ENCODE data around the gene NDOR1.
A peak's percentile ranks its signal among the peaks of the same experiment; 100 is the strongest.

NDOR1 gene

GRCh38 chr9:137225699-137226331 is 20.3 kb downstream of the NDOR1 start:
- Histone ChIP-seq H4K5ac (ENCODE audit: low read length) (no peak overlapping the region), H3K18ac (ENCODE audit: low read length) (no peak overlapping the region), H3K23ac (ENCODE audit: low read length) (no peak overlapping the region), H3K36me3 (ENCODE audit: control insufficient read depth, insufficient read depth, low read length) (no peaks in the 10 kb centered on the region), H3K4me1 (ENCODE audit: control insufficient read depth, low read depth, low read length) (no peaks in the 10 kb centered on the region), H3K4me2 (ENCODE audit: low read length) (no peak overlapping the region), H3K79me2 (ENCODE audit: control insufficient read depth, insufficient read depth, low read length) (no peaks in the 10 kb centered on the region), H3K56ac (ENCODE audit: low read length) (no peak overlapping the region), H3K27ac (ENCODE audit: low read depth, low read length) (no peak overlapping the region), H2BK15ac (replicated peaks; ENCODE audit: low read depth) (no peak overlapping the region), H3K4me3 (ENCODE audit: low read length) (no peak overlapping the region), H4K8ac (ENCODE audit: low read depth, low read length) (no peak overlapping the region), H2BK120ac (ENCODE audit: low read depth, low read length) (no peak overlapping the region), H3K27me3 (ENCODE audit: insufficient read depth, low read length, poor library complexity) (peaks cover 2% of the 10 kb centered on the region), H3K9ac (ENCODE audit: low read length) (no peak overlapping the region), H2BK5ac (ENCODE audit: low read length) (no peak overlapping the region), H3K4ac (ENCODE audit: low read depth, low read length) (no peak overlapping the region), H3K79me1 (ENCODE audit: low read length) (no peaks in the 10 kb centered on the region), H2AK5ac (ENCODE audit: low read length) (no peak overlapping the region)
- WGBS (ENCODE audit: extremely low coverage, insufficient coverage, low lambda C conversion rate) = no CpG with 5 or more reads among the region's 21 CpGs
- no peak for DNase-seq

GRCh38 chr9:137226338-137227053 is 21.0 kb downstream of the NDOR1 start:
- Histone ChIP-seq H2AK5ac (ENCODE audit: low read length) (no peak overlapping the region), H3K23ac (ENCODE audit: low read length) (no peak overlapping the region), H3K4me1 (ENCODE audit: control insufficient read depth, low read depth, low read length) (no peaks in the 10 kb centered on the region), H4K5ac (ENCODE audit: low read length) (no peak overlapping the region), H3K9ac (ENCODE audit: low read length) (no peak overlapping the region), H3K4ac (ENCODE audit: low read depth, low read length) (no peak overlapping the region), H3K4me2 (ENCODE audit: low read length) (no peak overlapping the region), H4K8ac (ENCODE audit: low read depth, low read length) (no peak overlapping the region), H3K79me1 (ENCODE audit: low read length) (no peaks in the 10 kb centered on the region), H3K27me3 (ENCODE audit: insufficient read depth, low read length, poor library complexity) (peaks cover 2% of the 10 kb centered on the region), H3K79me2 (ENCODE audit: control insufficient read depth, insufficient read depth, low read length) (no peaks in the 10 kb centered on the region), H3K36me3 (ENCODE audit: control insufficient read depth, insufficient read depth, low read length) (no peaks in the 10 kb centered on the region), H2BK15ac (replicated peaks; ENCODE audit: low read depth) (no peak overlapping the region), H3K18ac (ENCODE audit: low read length) (no peak overlapping the region), H2BK120ac (ENCODE audit: low read depth, low read length) (no peak overlapping the region), H3K27ac (ENCODE audit: low read depth, low read length) (no peak overlapping the region), H2BK5ac (ENCODE audit: low read length) (no peak overlapping the region), H3K4me3 (ENCODE audit: low read length) (no peak overlapping the region), H3K56ac (ENCODE audit: low read length) (no peak overlapping the region)
- no peak for DNase-seq
- no CpG with 5 or more reads among the region's 18 CpGs for WGBS (ENCODE audit: extremely low coverage, insufficient coverage, low lambda C conversion rate)

DNA sequence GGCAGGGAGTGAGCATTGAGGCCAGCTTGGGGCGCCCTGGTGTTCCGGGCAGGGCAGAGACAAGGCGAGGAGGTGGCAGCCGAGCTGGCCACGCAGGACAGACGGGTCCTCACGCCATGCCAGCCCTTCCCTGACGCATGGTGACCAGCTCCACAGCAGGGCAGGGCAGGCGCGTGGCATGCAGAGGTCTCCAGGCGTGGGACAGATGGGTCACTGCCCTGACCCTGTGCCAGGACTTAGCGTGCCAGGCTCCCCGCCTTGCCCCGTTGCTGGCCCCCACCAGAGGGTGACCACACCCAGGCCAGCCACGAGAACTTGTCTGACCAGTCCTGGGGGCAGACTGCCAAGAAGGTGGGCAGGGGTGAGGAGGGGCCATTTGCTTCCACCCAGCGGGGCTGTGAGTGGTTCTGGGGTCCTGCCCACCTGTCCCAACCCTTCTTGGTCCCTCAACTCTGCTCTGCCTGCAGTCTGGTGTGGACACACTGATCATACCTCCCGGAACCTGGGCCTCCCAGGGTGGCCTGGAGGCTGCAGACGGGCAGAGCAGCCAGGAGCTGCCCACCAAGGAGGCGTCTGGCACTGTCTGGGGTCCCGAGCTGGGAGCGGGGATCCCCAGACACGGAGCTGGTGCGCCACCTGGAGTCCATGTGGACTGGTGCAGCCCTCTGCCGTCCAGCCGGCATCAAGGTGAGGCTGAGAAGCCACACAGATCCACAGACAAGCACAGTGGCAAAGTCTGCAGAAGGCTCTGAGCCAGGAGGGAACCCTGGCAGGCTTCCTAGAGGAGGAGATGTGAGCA is 21.8 kb downstream of the NDOR1 start, which contains the start of gene RNF224:
TSS of gene RNF224 (plus strand) at position 449 of the 799 bp plus-strand sequence. CDS start 834 bp downstream, outside the sequence.
- H3K4me3 ChIP-seq (ENCODE audit: low read length) = no peak within 1 kb of the TSS
- H4K5ac ChIP-seq (ENCODE audit: low read length) = no peak within 1 kb of the TSS
- H3K79me1 ChIP-seq (ENCODE audit: low read length) = no peaks in the 10 kb centered on the region
- H2BK15ac ChIP-seq (replicated peaks; ENCODE audit: low read depth) = no peak within 1 kb of the TSS
- H2BK120ac ChIP-seq (ENCODE audit: low read depth, low read length) = no peak within 1 kb of the TSS
- H3K27ac ChIP-seq (ENCODE audit: low read depth, low read length) = no peak within 1 kb of the TSS
- H3K79me2 ChIP-seq (ENCODE audit: control insufficient read depth, insufficient read depth, low read length) = no peaks in the 10 kb centered on the region
- H3K23ac ChIP-seq (ENCODE audit: low read length) = no peak within 1 kb of the TSS
- no CpG with 5 or more reads among the region's 25 CpGs for WGBS (ENCODE audit: extremely low coverage, insufficient coverage, low lambda C conversion rate)
- no peak within 1 kb of the TSS for H2AK5ac ChIP-seq (ENCODE audit: low read length)
- H4K8ac ChIP-seq (ENCODE audit: low read depth, low read length) = no peak within 1 kb of the TSS
- no peak within 1 kb of the TSS for H3K9ac ChIP-seq (ENCODE audit: low read length)
- H3K4ac ChIP-seq (ENCODE audit: low read depth, low read length) = no peak within 1 kb of the TSS
- H3K36me3 ChIP-seq (ENCODE audit: control insufficient read depth, insufficient read depth, low read length) = no peaks in the 10 kb centered on the region
- peaks cover under 1% of the 10 kb centered on the region for H3K27me3 ChIP-seq (ENCODE audit: insufficient read depth, low read length, poor library complexity)
- H3K4me1 ChIP-seq (ENCODE audit: control insufficient read depth, low read depth, low read length) = no peaks in the 10 kb centered on the region
- no peak within 1 kb of the TSS for H3K4me2 ChIP-seq (ENCODE audit: low read length)
- H2BK5ac ChIP-seq (ENCODE audit: low read length) = no peak within 1 kb of the TSS
- H3K18ac ChIP-seq (ENCODE audit: low read length) = no peak within 1 kb of the TSS
- DNase-seq = peak; percentile 85
- H3K56ac ChIP-seq (ENCODE audit: low read length) = peak within 1 kb of the TSS; percentile 37

GRCh38 chr9:137227853-137228505 is 22.5 kb downstream of the NDOR1 start:
- H3K36me3 ChIP-seq (ENCODE audit: control insufficient read depth, insufficient read depth, low read length) = no peaks in the 10 kb centered on the region
- H2BK120ac ChIP-seq (ENCODE audit: low read depth, low read length) = no peak overlapping the region
- no peak for DNase-seq
- no peak overlapping the region for H3K4ac ChIP-seq (ENCODE audit: low read depth, low read length)
- no peak overlapping the region for H3K4me2 ChIP-seq (ENCODE audit: low read length)
- no peak overlapping the region for H2AK5ac ChIP-seq (ENCODE audit: low read length)
- no peak overlapping the region for H2BK15ac ChIP-seq (replicated peaks; ENCODE audit: low read depth)
- H3K23ac ChIP-seq (ENCODE audit: low read length) = no peak overlapping the region
- no peak overlapping the region for H3K56ac ChIP-seq (ENCODE audit: low read length)
- H3K79me2 ChIP-seq (ENCODE audit: control insufficient read depth, insufficient read depth, low read length) = no peaks in the 10 kb centered on the region
- no peak overlapping the region for H2BK5ac ChIP-seq (ENCODE audit: low read length)
- H3K79me1 ChIP-seq (ENCODE audit: low read length) = no peaks in the 10 kb centered on the region
- H3K27me3 ChIP-seq (ENCODE audit: insufficient read depth, low read length, poor library complexity) = no peaks in the 10 kb centered on the region
- no peak overlapping the region for H4K8ac ChIP-seq (ENCODE audit: low read depth, low read length)
- no peak overlapping the region for H3K9ac ChIP-seq (ENCODE audit: low read length)
- no peak overlapping the region for H3K4me3 ChIP-seq (ENCODE audit: low read length)
- H3K18ac ChIP-seq (ENCODE audit: low read length) = no peak overlapping the region
- WGBS (ENCODE audit: extremely low coverage, insufficient coverage, low lambda C conversion rate) = no CpG with 5 or more reads among the region's 18 CpGs
- no peaks in the 10 kb centered on the region for H3K4me1 ChIP-seq (ENCODE audit: control insufficient read depth, low read depth, low read length)
- H4K5ac ChIP-seq (ENCODE audit: low read length) = no peak overlapping the region
- H3K27ac ChIP-seq (ENCODE audit: low read depth, low read length) = no peak overlapping the region

DNA sequence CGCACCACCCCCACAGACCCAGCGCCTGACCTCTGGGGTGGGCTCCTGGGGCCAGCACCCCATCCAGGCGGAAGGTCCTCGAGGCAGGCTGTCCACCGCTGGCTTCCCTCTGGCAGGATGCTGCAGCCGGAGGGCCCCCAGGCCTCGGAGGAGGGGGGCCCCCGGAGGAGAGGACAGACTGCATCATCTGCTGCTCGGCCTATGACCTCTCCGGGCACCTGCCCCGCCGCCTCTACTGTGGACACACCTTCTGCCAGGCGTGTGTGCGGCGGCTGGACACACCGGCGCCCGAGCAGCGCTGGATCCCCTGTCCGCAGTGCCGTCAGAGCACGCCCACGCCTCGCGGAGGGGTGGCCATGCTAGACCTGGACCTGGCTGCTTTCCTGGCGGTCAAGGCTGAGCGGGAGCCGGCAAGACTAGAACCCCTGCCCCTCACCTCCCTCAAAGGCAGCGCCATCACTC is 23.0 kb downstream of the NDOR1 start:
- no peak overlapping the region for H2BK120ac ChIP-seq (ENCODE audit: low read depth, low read length)
- no peak overlapping the region for H4K8ac ChIP-seq (ENCODE audit: low read depth, low read length)
- H3K4me3 ChIP-seq (ENCODE audit: low read length) = no peak overlapping the region
- no peak overlapping the region for H3K9ac ChIP-seq (ENCODE audit: low read length)
- WGBS (ENCODE audit: extremely low coverage, insufficient coverage, low lambda C conversion rate) = no CpG with 5 or more reads among the region's 29 CpGs
- no peak overlapping the region for H3K4me2 ChIP-seq (ENCODE audit: low read length)
- H3K18ac ChIP-seq (ENCODE audit: low read length) = no peak overlapping the region
- no peaks in the 10 kb centered on the region for H3K36me3 ChIP-seq (ENCODE audit: control insufficient read depth, insufficient read depth, low read length)
- H4K5ac ChIP-seq (ENCODE audit: low read length) = no peak overlapping the region
- no peak for DNase-seq
- H3K56ac ChIP-seq (ENCODE audit: low read length) = no peak overlapping the region
- no peaks in the 10 kb centered on the region for H3K79me1 ChIP-seq (ENCODE audit: low read length)
- H3K27me3 ChIP-seq (ENCODE audit: insufficient read depth, low read length, poor library complexity) = no peaks in the 10 kb centered on the region
- H3K4me1 ChIP-seq (ENCODE audit: control insufficient read depth, low read depth, low read length) = no peaks in the 10 kb centered on the region
- H2BK15ac ChIP-seq (replicated peaks; ENCODE audit: low read depth) = no peak overlapping the region
- no peak overlapping the region for H3K27ac ChIP-seq (ENCODE audit: low read depth, low read length)
- H3K4ac ChIP-seq (ENCODE audit: low read depth, low read length) = no peak overlapping the region
- no peaks in the 10 kb centered on the region for H3K79me2 ChIP-seq (ENCODE audit: control insufficient read depth, insufficient read depth, low read length)
- no peak overlapping the region for H2AK5ac ChIP-seq (ENCODE audit: low read length)
- no peak overlapping the region for H3K23ac ChIP-seq (ENCODE audit: low read length)
- no peak overlapping the region for H2BK5ac ChIP-seq (ENCODE audit: low read length)

All from mesendoderm (in vitro differentiated cells).